Panc1 (cell line): ENCODE data around the gene MGMT.

Source experiments
- POLR2AphosphoS5 ChIP-seq: IDR thresholded peaks from 2 replicates; pipeline ENCODE4 v1.6.1; 2012; ENCODE audit warnings: mild to moderate bottlenecking, low read depth, low read length, moderate library complexity
- REST ChIP-seq, 2 experiments: IDR thresholded peaks; 2 replicates each; pipeline ENCODE4 v1.6.1; 2011 to 2012; ENCODE audit warnings: low read depth in 2 of 2, control low read depth in 1 of 2, low read length in 1 of 2, mild to moderate bottlenecking in 1 of 2, moderate library complexity in 1 of 2; ENCODE audit not compliant: insufficient read depth in 1 of 2
- SIN3A ChIP-seq: IDR thresholded peaks from 2 replicates; pipeline ENCODE4 v1.6.1; 2012; ENCODE audit warnings: low read depth, mild to moderate bottlenecking, low read length, moderate library complexity, borderline replicate concordance; ENCODE audit not compliant: insufficient read depth
- TCF7L2 ChIP-seq: IDR thresholded peaks from 2 replicates; pipeline ENCODE4 v1.6.1; 2011; ENCODE audit warnings: mild to moderate bottlenecking, low read depth, low read length, inconsistent platforms
- TF ChIP-seq, protein P1 (sequence below): fragments of 450-650 bp; IDR thresholded peaks from 2 replicates; pipeline ENCODE4 v1.5.1; 2017; ENCODE audit warnings: mild to moderate bottlenecking

GRCh38 chr10:129745186-129745750 lies 278.2 kb downstream of the MGMT start:
- no peak for TF ChIP-seq POLR2AphosphoS5
- no peak for TF ChIP-seq REST (IDR thresholded peaks at IDR 0.05; ENCODE audit: insufficient read depth in 1 of 2, low read depth in 2 of 2, low read length in 1 of 2)
- TF ChIP-seq, protein P1, sequence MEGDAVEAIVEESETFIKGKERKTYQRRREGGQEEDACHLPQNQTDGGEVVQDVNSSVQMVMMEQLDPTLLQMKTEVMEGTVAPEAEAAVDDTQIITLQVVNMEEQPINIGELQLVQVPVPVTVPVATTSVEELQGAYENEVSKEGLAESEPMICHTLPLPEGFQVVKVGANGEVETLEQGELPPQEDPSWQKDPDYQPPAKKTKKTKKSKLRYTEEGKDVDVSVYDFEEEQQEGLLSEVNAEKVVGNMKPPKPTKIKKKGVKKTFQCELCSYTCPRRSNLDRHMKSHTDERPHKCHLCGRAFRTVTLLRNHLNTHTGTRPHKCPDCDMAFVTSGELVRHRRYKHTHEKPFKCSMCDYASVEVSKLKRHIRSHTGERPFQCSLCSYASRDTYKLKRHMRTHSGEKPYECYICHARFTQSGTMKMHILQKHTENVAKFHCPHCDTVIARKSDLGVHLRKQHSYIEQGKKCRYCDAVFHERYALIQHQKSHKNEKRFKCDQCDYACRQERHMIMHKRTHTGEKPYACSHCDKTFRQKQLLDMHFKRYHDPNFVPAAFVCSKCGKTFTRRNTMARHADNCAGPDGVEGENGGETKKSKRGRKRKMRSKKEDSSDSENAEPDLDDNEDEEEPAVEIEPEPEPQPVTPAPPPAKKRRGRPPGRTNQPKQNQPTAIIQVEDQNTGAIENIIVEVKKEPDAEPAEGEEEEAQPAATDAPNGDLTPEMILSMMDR, result no peak
- TF ChIP-seq SIN3A, result no peak
- TF ChIP-seq TCF7L2, result no peak
